Stimulated activated CD8-positive, alpha-beta memory T cell treated with anti-CD3 and anti-CD28 coated beads, Interleukin-7, amount 100 ng/mL, for 4 hours (primary cell): ENCODE results near the gene DIAPH3.

Source experiments
- DNase-seq, 2 donors: peaks; one replicate each; pipeline ENCODE4 v3.0.0-alpha.2; 2020; ENCODE audit warnings: low read depth in 2 of 2

Gene DIAPH3

DNA sequence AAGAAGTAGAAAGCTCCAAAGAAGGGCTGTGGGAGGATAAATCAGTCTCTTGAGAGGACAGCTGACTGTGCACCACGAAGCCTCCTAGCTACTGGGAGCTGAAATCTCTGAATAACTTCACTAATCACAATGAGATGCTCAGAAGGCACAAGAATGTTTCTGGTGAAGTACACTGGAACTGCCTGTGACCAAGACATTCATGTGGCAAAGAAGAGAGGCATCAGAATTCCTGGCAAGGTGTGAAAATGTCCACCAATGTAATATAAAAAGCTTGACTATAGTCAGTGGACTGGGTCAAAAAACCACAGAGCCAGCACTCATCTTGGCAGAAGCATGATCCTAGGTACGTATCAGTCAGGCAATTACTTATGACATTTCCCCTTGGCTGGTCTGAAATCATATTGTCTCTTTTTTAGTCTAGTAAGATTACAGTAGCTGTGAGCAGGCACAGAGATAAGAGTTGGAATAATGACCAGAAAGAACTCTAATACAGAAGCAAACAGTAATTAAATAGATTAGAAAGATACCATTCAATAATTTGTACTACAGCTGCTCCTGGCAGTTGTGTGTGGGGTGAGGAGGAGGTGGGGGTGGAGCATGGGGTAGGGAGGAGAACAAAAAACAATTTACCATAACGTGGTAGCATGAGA, 434.7 kb downstream of the DIAPH3 start:
- no peak for DNase-seq

GRCh38 chr13:59721926-59722910, 441.5 kb downstream of the DIAPH3 start:
- no peak for DNase-seq

- DNase-seq: no peak
Observed at GRCh38 chr13:59715611-59716010, 448.1 kb downstream of the DIAPH3 start.

- no peak for DNase-seq
Observed at GRCh38 chr13:59710996-59711701, 452.6 kb downstream of the DIAPH3 start.

GRCh38 chr13:59710416-59710815, 453.3 kb downstream of the DIAPH3 start:
- DNase-seq: no peak

- DNase-seq: no peak
Observed at GRCh38 chr13:59706101-59706976, 457.4 kb downstream of the DIAPH3 start.

DNA sequence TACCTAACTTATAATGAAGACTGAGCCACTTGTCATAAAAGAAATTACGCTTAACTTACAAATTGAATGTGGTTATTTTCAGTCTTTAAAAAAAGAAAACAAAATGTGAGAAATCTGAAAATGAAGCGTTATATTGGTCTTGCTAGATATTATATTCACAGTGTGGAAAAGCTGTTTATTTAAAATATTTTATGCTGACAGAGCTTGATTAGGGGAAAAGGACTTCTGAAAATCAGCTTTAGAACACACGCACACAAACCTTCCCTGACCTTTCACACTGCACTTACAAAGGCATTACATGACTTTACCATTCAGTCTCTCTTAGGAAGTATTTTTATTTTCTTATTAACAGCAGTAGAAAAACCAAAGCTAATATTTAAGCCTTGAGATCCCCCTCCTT, 461.5 kb downstream of the DIAPH3 start:
- DNase-seq: no peak

- DNase-seq: no peak
Observed at GRCh38 chr13:59701261-59701660, 462.5 kb downstream of the DIAPH3 start.

DNA sequence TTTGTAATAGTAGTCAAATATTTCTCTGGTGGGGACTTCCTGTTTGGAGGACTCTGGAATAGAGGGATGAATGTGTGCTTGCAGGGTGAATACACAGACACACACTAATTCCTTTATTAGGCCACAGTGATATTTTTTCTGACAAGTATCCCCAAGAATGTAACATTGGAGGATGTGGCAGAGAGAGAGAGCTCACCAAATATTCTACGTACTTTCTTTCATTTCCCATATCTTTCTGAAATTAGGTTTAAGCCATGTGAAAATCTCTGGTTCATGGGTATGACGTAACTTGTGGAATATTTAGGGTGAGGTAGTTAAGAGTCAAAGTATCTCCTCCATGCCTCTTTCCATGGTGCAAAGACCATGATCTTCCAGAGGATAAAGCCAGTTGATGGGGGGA, 463.4 kb downstream of the DIAPH3 start:
- DNase-seq: no peak

DNA sequence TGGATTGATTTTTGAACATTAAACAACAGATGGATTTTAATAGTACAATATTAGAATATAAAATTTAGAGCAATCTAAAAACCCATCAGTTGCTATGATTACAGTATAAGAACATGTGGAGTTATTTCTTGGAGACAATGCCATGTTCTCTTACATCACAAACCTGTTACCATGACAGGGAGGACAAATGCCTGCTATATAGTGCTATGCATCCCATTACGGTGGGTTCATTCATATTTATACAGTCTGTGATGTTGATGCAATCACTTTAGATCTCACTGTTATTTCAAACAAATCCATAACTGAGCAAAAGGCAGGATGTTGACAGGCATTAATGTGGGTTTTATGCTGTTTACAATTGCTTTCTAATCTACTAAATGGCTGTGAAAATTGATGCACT, 467.5 kb downstream of the DIAPH3 start:
- no peak for DNase-seq

GRCh38 chr13:59691501-59692066, 472.1 kb downstream of the DIAPH3 start:
- no peak for DNase-seq

- DNase-seq: no peak
Observed at GRCh38 chr13:59690857-59691500, 472.7 kb downstream of the DIAPH3 start.

- DNase-seq: no peak
Observed at GRCh38 chr13:59689057-59689456, 474.7 kb downstream of the DIAPH3 start.

- no peak for DNase-seq
Observed at GRCh38 chr13:59686798-59687394, 476.8 kb downstream of the DIAPH3 start.

DNA sequence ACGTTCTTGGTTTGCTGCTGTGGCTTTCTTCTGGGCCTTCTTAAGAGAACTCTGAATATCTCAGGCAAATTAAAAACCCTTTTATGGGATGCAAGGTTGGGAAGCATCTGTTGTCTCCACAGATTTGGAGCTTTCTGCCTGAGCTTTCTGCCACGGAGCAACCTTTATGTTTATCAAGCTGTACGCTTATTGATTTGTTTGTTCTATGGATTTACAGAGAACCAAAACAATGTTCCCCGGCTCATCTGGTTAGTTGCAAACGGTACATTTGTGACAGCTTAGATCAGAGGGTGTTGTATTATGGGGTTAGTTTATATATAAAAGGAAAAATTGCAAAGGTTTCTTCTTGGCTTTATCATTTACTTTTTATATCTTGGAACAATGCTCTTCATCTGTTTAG, 479.6 kb downstream of the DIAPH3 start:
- no peak for DNase-seq

- no peak for DNase-seq
Observed at GRCh38 chr13:59681636-59682311, 482.0 kb downstream of the DIAPH3 start.

- DNase-seq: no peak
Observed at GRCh38 chr13:59680429-59681024, 483.2 kb downstream of the DIAPH3 start.

- DNase-seq: no peak
Observed at GRCh38 chr13:59679254-59679653, 484.5 kb downstream of the DIAPH3 start.
